Left lung (tissue), 10 donors: ENCODE measurements around the gene ADGRG6. TPM values are rescaled to one million over a fixed set of nuclear protein-coding genes. Genes with fewer than 3 reads are reported as not detected.

Experiments
- ATAC-seq: fragments of 200-7000 bp; cut with Tn5 transposase; one replicate; pipeline ENCODE4 v1.9.1; 2020; ENCODE audit warnings: moderate library complexity
- DNase-seq, 4 donors: peaks; one replicate each; pipeline ENCODE4 v3.0.0-alpha.2; 2013 to 2020
- H3K27ac ChIP-seq, 2 donors: fragments of 200-600 bp; sonication (generic) in 1 of 2; one replicate each; pipeline versions ENCODE4 v1.5.0 to v1.8.0; 2020 to 2021
- H3K27me3 ChIP-seq, 2 donors: fragments of 200-600 bp; sonication (generic) in 1 of 2; one replicate each; pipeline versions ENCODE4 v1.5.0 to v1.8.0; 2020 to 2021
- H3K36me3 ChIP-seq, 2 donors: fragments of 200-600 bp; sonication (generic) in 1 of 2; one replicate each; pipeline versions ENCODE4 v1.5.0 to v1.8.0; 2020 to 2021
- H3K4me1 ChIP-seq, 2 donors: fragments of 200-600 bp; one replicate each; pipeline ENCODE4 v1.8.0; 2021
- H3K4me3 ChIP-seq, 2 donors: fragments of 200-600 bp; sonication (generic) in 1 of 2; one replicate each; pipeline versions ENCODE4 v1.5.0 to v1.8.0; 2020 to 2021; ENCODE audit warnings: mild to moderate bottlenecking in 1 of 2
- H3K9me3 ChIP-seq, 2 donors: fragments of 200-600 bp; sonication (generic) in 1 of 2; one replicate each; pipeline versions ENCODE4 v1.5.0 to v1.8.0; 2020 to 2021
- CTCF ChIP-seq, 2 donors: fragments of 200-600 bp; sonication (generic) in 1 of 2; IDR thresholded peaks; one replicate each; pipeline versions ENCODE4 v1.5.0 to v1.8.0; 2021; ENCODE audit warnings: antibody characterized with exemption in 2 of 2
- intact Hi-C, 2 donors: fragments of 100-400 bp; cut with DNase I; formaldehyde crosslinking; loops; one replicate each; pipeline versions ENCODE4 v1.11.2 to v1.14.2; 2022
- polyA plus RNA-seq, 6 donors: library from polyadenylated mRNA; unstranded; fragments of 120-200 nt; gene quantifications; one replicate each; pipeline ENCODE4 v1.2.1, GENCODE V29; 2013; ENCODE audit not compliant: insufficient read length in 6 of 6
- total RNA-seq, 2 donors: library from RNA; stranded (reverse); fragmentation: NEBNext Ultra II Directional; extraction: Animal tissue kit (Norgen Biotek cat#: 25700); gene quantifications; one replicate each; pipeline ENCODE4 v1.2.1, GENCODE V29; 2021
- donor health status: DM: no; HTN: yes; CAD: no.
- donor health status: DM: no; HTN: no; CAD: no.

Gene ADGRG6
- total and polyA plus RNA-seq, 8 donors = 34.2 to 160 (median 137) TPM

- Histone ChIP-seq H3K9me3 (no peaks in the 10 kb centered on the region), H3K4me1 (no peaks in the 10 kb centered on the region), H3K36me3 (no peaks in the 10 kb centered on the region), H3K27me3 (no peaks in the 10 kb centered on the region), H3K4me3 (no peak overlapping the region), H3K27ac (no peak overlapping the region)
- intact Hi-C loops = no loop called here
- TF ChIP-seq CTCF (IDR thresholded peaks at IDR 0.05) = no peak
- no peak for ATAC-seq
- DNase-seq = no peak
Observed at GRCh38 chr6:142481466-142481865, 179.7 kb downstream of the ADGRG6 start.

GRCh38 chr6:142482249-142482648 is 180.4 kb downstream of the ADGRG6 start:
- no peaks in the 10 kb centered on the region for H3K4me1 ChIP-seq
- ATAC-seq (peak; percentile 38), DNase-seq (no peak)
- no peaks in the 10 kb centered on the region for H3K36me3 ChIP-seq
- no peaks in the 10 kb centered on the region for H3K9me3 ChIP-seq
- TF ChIP-seq CTCF (IDR thresholded peaks at IDR 0.05) = no peak
- intact Hi-C loops = no loop called here
- H3K27ac ChIP-seq = no peak overlapping the region
- no peaks in the 10 kb centered on the region for H3K27me3 ChIP-seq
- H3K4me3 ChIP-seq = no peak overlapping the region

- H3K27ac ChIP-seq = no peak overlapping the region
- H3K9me3 ChIP-seq = no peaks in the 10 kb centered on the region
- H3K4me3 ChIP-seq = no peak overlapping the region
- ATAC-seq (peak; percentile 49), DNase-seq (no peak)
- H3K27me3 ChIP-seq = no peaks in the 10 kb centered on the region
- no peak for TF ChIP-seq CTCF (IDR thresholded peaks at IDR 0.05)
- H3K4me1 ChIP-seq = no peaks in the 10 kb centered on the region
- no peaks in the 10 kb centered on the region for H3K36me3 ChIP-seq
- intact Hi-C loops = no loop called here
Observed at GRCh38 chr6:142482974-142483373, 181.2 kb downstream of the ADGRG6 start.

- no peak for ATAC-seq
- TF ChIP-seq CTCF (IDR thresholded peaks at IDR 0.05) = no peak
- Histone ChIP-seq H3K27ac (no peak overlapping the region), H3K9me3 (no peaks in the 10 kb centered on the region), H3K4me1 (no peaks in the 10 kb centered on the region), H3K36me3 (no peaks in the 10 kb centered on the region), H3K4me3 (no peak overlapping the region), H3K27me3 (no peaks in the 10 kb centered on the region)
- no peak for DNase-seq
- intact Hi-C loops = no loop called here
Observed at GRCh38 chr6:142485256-142485655, 183.4 kb downstream of the ADGRG6 start.

- Histone ChIP-seq H3K4me1 (no peaks in the 10 kb centered on the region), H3K4me3 (no peak overlapping the region), H3K36me3 (no peaks in the 10 kb centered on the region), H3K27ac (no peak overlapping the region), H3K27me3 (no peaks in the 10 kb centered on the region), H3K9me3 (no peaks in the 10 kb centered on the region)
- intact Hi-C loops = no loop called here
- DNase-seq = no peak
- TF ChIP-seq CTCF (IDR thresholded peaks at IDR 0.05) = no peak
- ATAC-seq = no peak
Observed at GRCh38 chr6:142489722-142490610, 188.2 kb downstream of the ADGRG6 start.

Other genes with a start within 250 kb of the ADGRG6 start
- gene GJE1, start 169.1 kb upstream of the ADGRG6 start, total RNA-seq = not detected
- gene GJE1, start 169.1 kb upstream of the ADGRG6 start, polyA plus RNA-seq = not detected
- not detected for gene NMBR, start 154.9 kb upstream of the ADGRG6 start, total RNA-seq
- gene NMBR, start 154.9 kb upstream of the ADGRG6 start, polyA plus RNA-seq = under 1 TPM; 0.20 to 0.58 (median 0.26) TPM
- gene VTA1, start 154.7 kb upstream of the ADGRG6 start, total RNA-seq = 10 to 100 TPM; 33.2 to 35.5 TPM
- 10 to 100 TPM; 64.7 to 73.5 (median 68.7) TPM for gene VTA1, start 154.7 kb upstream of the ADGRG6 start, polyA plus RNA-seq